HG03354 (cell line): ENCODE data around the gene SLC27A4.

Experiments
- ATAC-seq: cut with Tn5 transposase; IDR thresholded peaks from one replicate; pipeline ENCODE4 v1.9.1; 2021; ENCODE audit warnings: mild to moderate bottlenecking; ENCODE audit not compliant: unreplicated experiment, poor library complexity, severe bottlenecking

The SLC27A4 gene

GRCh38 chr9:128361296-128361985 lies 21.1 kb downstream of the SLC27A4 start:
- no peak for ATAC-seq

- ATAC-seq, result peak; percentile 72
These were observed 21.8 kb downstream of the SLC27A4 start for GRCh38 chr9:128361986-128362646.

- no peak for ATAC-seq
These were observed 22.4 kb downstream of the SLC27A4 start for GRCh38 chr9:128362774-128363173.

- no peak for ATAC-seq
These were observed 25.2 kb downstream of the SLC27A4 start for GRCh38 chr9:128365525-128365924.

- ATAC-seq, result no peak
These were observed 28.8 kb downstream of the SLC27A4 start for GRCh38 chr9:128369024-128369706.

- no peak for ATAC-seq
These were observed 30.0 kb downstream of the SLC27A4 start for GRCh38 chr9:128370367-128370751.

GRCh38 chr9:128370752-128371629 lies 30.7 kb downstream of the SLC27A4 start, which contains the start of gene URM1:
URM1 (plus strand) TSS chr9:128371374; CDS start chr9:128371381, 7 bp downstream.
- peak; percentile 94 for ATAC-seq

- ATAC-seq, result no peak
These were observed 31.3 kb downstream of the SLC27A4 start for GRCh38 chr9:128371630-128372117.

- no peak for ATAC-seq
These were observed 31.9 kb downstream of the SLC27A4 start for GRCh38 chr9:128372188-128372641.

GRCh38 chr9:128372784-128373183 lies 32.5 kb downstream of the SLC27A4 start:
- ATAC-seq, result no peak

GRCh38 chr9:128374221-128374675 lies 33.9 kb downstream of the SLC27A4 start:
- ATAC-seq, result no peak

- ATAC-seq, result no peak
These were observed 35.5 kb downstream of the SLC27A4 start for GRCh38 chr9:128375865-128376264.

- no peak for ATAC-seq
These were observed 41.9 kb downstream of the SLC27A4 start for GRCh38 chr9:128382261-128382660.

GRCh38 chr9:128383007-128383753 lies 42.9 kb downstream of the SLC27A4 start:
- ATAC-seq, result no peak

GRCh38 chr9:128383791-128384190 lies 43.5 kb downstream of the SLC27A4 start:
- ATAC-seq, result no peak

- ATAC-seq, result no peak
These were observed 44.6 kb downstream of the SLC27A4 start for GRCh38 chr9:128384801-128385495.

- no peak for ATAC-seq
These were observed 45.5 kb downstream of the SLC27A4 start for GRCh38 chr9:128385496-128386460.
